ENCODE measurements around the gene EPHA5. TPM values are rescaled to one million over a fixed set of nuclear protein-coding genes. Genes with fewer than 3 reads are reported as not detected.

EPHA5 gene
- total RNA-seq, 1 experiment from 2014 or later, result 0.04 TPM

DNA sequence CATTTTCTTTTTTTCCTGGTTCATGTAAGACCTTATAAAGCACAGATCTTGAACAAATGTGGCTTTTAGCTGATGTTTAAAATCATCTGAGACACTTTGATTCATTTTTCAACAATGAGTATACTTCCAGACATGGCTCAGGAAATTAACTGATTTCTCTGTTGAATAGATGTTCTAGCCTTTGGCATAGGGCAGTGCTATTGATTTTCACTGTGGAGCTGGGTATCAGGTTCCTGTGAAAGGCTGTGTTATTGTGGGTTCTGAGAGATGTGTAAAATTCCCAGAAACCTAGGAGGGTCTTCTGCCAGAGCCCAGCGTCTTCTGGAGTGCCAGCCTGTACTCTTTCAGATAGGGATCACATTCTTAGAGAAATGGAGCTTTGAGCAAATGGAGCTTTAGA is 278.9 kb downstream of the EPHA5 start (continued):
- TF ChIP-seq ZNF121 (CRISPR knock-in tag; IDR thresholded peaks at IDR 0.05) (no peak), USF1 (CRISPR knock-in tag; IDR thresholded peaks at IDR 0.05) (no peak), MYBL2 (CRISPR knock-in tag; IDR thresholded peaks at IDR 0.05) (no peak)

DNA sequence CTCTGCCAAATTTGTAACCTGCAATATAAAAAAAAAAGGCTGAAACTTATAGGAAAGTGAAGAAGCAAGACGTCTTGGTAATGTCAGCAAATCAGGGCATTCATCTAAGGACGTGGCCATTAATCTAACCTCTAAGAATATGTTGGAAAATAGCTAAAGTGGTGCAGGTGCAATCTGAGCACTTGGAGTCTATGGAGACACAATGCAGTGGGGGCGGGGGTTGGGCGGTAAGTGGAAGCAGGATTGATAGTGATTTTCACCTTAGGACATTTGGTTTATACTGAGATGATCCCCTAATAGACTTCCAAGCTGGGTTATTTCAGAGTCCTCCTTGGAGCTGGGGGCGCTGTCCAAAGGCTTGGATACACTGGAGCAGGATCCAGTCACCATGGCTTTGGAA is 283.4 kb downstream of the EPHA5 start:
- H3K27ac Mint-ChIP-seq, result no peak overlapping the region
- DNase-seq (ENCODE audit: low spot score) (no peak), ATAC-seq (no peak)
- no peaks in the 10 kb centered on the region for H3K27me3 Mint-ChIP-seq (ENCODE audit: low read depth)
- POLR2A ChIA-PET, result no interaction called here
- peaks cover 9% of the 10 kb centered on the region for H3K4me1 Mint-ChIP-seq
- no peak overlapping the region for H3K4me3 Mint-ChIP-seq
- no peaks in the 10 kb centered on the region for H3K36me3 Mint-ChIP-seq
- CTCF ChIA-PET, result no interaction called here
- H3K9me3 Mint-ChIP-seq, result peaks cover 5% of the 10 kb centered on the region; the same call in 1 of the 2 replicates
- TF ChIP-seq, protein P1, sequence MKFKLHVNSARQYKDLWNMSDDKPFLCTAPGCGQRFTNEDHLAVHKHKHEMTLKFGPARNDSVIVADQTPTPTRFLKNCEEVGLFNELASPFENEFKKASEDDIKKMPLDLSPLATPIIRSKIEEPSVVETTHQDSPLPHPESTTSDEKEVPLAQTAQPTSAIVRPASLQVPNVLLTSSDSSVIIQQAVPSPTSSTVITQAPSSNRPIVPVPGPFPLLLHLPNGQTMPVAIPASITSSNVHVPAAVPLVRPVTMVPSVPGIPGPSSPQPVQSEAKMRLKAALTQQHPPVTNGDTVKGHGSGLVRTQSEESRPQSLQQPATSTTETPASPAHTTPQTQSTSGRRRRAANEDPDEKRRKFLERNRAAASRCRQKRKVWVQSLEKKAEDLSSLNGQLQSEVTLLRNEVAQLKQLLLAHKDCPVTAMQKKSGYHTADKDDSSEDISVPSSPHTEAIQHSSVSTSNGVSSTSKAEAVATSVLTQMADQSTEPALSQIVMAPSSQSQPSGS (CRISPR knock-in tag; IDR thresholded peaks at IDR 0.05; ENCODE audit: borderline replicate concordance, low read depth), result no peak
- TF ChIP-seq ZNF532 (CRISPR knock-in tag; IDR thresholded peaks at IDR 0.05; ENCODE audit: borderline replicate concordance), result no peak
- TF ChIP-seq EMX1 (CRISPR knock-in tag; IDR thresholded peaks at IDR 0.05), result no peak
- TF ChIP-seq TP53 (CRISPR knock-in tag; IDR thresholded peaks at IDR 0.05), result no peak
- no peak for TF ChIP-seq MLX (CRISPR knock-in tag; IDR thresholded peaks at IDR 0.05)
- TF ChIP-seq AR (CRISPR knock-in tag; IDR thresholded peaks at IDR 0.05), result no peak
- TF ChIP-seq, protein P2, sequence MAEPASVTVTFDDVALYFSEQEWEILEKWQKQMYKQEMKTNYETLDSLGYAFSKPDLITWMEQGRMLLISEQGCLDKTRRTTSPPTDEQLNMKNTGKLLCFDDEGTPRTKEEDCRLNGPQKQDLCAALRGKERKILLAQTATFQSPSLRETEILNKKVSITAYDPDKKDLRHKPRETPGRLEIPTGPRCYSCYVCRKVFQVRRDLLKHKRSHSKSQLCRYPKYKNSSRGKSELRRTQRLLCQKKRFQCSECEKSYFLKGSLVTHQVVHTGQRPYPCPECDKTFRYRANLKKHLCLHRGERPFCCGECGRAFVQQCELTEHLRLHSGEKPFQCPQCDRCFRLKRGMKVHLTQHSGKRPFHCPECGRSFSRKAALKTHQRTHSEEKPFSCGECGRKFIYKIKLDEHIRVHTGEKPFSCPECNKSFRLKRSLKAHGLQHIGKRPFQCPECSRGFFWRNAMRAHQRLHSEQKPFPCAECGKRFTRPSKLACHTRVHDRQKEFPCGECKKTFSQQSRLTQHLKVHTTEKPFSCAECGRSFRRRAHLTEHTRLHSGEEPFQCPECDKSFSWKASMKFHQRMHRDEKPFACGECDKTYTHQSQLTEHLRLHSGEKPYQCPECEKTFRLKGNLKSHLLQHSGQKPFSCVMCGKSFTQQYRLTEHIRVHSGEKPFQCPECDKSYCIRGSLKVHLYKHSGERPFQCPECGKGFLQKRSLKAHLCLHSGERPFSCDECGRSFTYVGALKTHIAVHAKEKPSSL (CRISPR knock-in tag; conservative IDR thresholded peaks at IDR 0.05), result no peak
- TF ChIP-seq CBFB (CRISPR knock-in tag; IDR thresholded peaks at IDR 0.05; ENCODE audit: low read depth), result no peak
- no peak for TF ChIP-seq SP1 (CRISPR knock-in tag; conservative IDR thresholded peaks at IDR 0.05)
- no peak for TF ChIP-seq NR1H2 (CRISPR knock-in tag; IDR thresholded peaks at IDR 0.05)
- TF ChIP-seq FOXP4 (CRISPR knock-in tag; IDR thresholded peaks at IDR 0.05), result no peak
- no peak for TF ChIP-seq ZNF138 (CRISPR knock-in tag; conservative IDR thresholded peaks at IDR 0.05)
- no peak for TF ChIP-seq AFF4 (CRISPR knock-in tag; IDR thresholded peaks at IDR 0.05; ENCODE audit: borderline replicate concordance)
- TF ChIP-seq ZNF317 (CRISPR knock-in tag; IDR thresholded peaks at IDR 0.05; ENCODE audit: borderline replicate concordance, low read depth), result no peak

Data from WTC11 (cell line).